Progenitor cell of endocrine pancreas (in vitro differentiated cells): ENCODE results near the gene EFEMP2. TPM values are rescaled to one million over a fixed set of nuclear protein-coding genes. Genes with fewer than 3 reads are reported as not detected.
"Not testable (repeated sequence)": the region's sequence is repeated elsewhere in the genome, so short reads cannot be mapped to it uniquely, and the experiment has no call there.

ENCODE experiments used
- DNase-seq: peaks from one replicate; pipeline ENCODE4 v3.0.0; 2021; ENCODE audit warnings: low spot score; ENCODE audit not compliant: unreplicated experiment
- H3K27ac Mint-ChIP-seq: 2 replicates; pipeline ENCODE4 v1.8.0; 2021; ENCODE audit warnings: mild to moderate bottlenecking, moderate library complexity, mixed read lengths
- H3K27me3 Mint-ChIP-seq: 2 replicates; pipeline ENCODE4 v1.8.0; 2021; ENCODE audit warnings: mixed read lengths
- H3K36me3 Mint-ChIP-seq: 2 replicates; pipeline ENCODE4 v1.8.0; 2022; ENCODE audit warnings: mixed read lengths; ENCODE audit not compliant: insufficient read depth
- H3K4me1 Mint-ChIP-seq: 2 replicates; pipeline ENCODE4 v1.8.0; 2021; ENCODE audit warnings: low read depth, mixed read lengths
- H3K4me3 Mint-ChIP-seq: 2 replicates; pipeline ENCODE4 v1.8.0; 2021; ENCODE audit warnings: low read depth, mild to moderate bottlenecking, moderate library complexity, mixed read lengths
- H3K9me3 Mint-ChIP-seq: 2 replicates; pipeline ENCODE4 v1.8.0; 2021; ENCODE audit warnings: low read depth, mixed read lengths
- total RNA-seq: library from RNA; stranded (reverse); gene quantifications from 2 replicates; pipeline ENCODE4 v1.2.1, GENCODE V29; 2021
- TF ChIP-seq, protein P1 (sequence below): fragments of 200-600 bp; sonication (generic); IDR thresholded peaks from one replicate; pipeline ENCODE4 v1.5.0; 2021; ENCODE audit warnings: antibody characterized with exemption, mild to moderate bottlenecking; ENCODE audit not compliant: unreplicated experiment

Gene EFEMP2
- total RNA-seq, 1 donor from 2014 or later: 90.5 TPM

DNA sequence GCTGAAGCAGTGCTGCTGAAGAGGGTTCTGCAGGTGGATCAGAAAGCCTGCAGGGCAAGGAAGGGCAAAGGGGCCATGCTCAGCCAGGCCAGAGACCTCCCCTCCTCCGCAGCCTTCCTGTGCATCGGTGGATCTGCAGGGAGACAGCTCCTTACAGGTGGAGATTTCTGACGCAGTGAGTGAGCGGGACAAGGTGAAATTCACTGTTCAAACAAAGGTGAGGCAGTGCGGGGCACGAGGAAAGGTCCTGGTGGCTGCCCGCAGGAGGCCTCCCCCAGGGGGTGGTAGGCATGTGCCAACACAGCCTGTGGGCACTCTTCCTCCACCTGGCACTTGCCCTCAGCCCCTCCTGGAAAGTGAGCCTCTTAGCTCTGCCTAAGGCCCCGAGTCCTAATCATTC is 23.2 kb downstream of the EFEMP2 start:
- Mint-ChIP-seq H3K27me3 (no peaks in the 10 kb centered on the region), H3K4me1 (peaks cover 4% of the 10 kb centered on the region), H3K9me3 (no peaks in the 10 kb centered on the region), H3K27ac (no peak overlapping the region), H3K4me3 (no peak overlapping the region), H3K36me3 (peaks cover 16% of the 10 kb centered on the region)
- TF ChIP-seq, protein P1, sequence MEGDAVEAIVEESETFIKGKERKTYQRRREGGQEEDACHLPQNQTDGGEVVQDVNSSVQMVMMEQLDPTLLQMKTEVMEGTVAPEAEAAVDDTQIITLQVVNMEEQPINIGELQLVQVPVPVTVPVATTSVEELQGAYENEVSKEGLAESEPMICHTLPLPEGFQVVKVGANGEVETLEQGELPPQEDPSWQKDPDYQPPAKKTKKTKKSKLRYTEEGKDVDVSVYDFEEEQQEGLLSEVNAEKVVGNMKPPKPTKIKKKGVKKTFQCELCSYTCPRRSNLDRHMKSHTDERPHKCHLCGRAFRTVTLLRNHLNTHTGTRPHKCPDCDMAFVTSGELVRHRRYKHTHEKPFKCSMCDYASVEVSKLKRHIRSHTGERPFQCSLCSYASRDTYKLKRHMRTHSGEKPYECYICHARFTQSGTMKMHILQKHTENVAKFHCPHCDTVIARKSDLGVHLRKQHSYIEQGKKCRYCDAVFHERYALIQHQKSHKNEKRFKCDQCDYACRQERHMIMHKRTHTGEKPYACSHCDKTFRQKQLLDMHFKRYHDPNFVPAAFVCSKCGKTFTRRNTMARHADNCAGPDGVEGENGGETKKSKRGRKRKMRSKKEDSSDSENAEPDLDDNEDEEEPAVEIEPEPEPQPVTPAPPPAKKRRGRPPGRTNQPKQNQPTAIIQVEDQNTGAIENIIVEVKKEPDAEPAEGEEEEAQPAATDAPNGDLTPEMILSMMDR: no peak
- DNase-seq: no peak

DNA sequence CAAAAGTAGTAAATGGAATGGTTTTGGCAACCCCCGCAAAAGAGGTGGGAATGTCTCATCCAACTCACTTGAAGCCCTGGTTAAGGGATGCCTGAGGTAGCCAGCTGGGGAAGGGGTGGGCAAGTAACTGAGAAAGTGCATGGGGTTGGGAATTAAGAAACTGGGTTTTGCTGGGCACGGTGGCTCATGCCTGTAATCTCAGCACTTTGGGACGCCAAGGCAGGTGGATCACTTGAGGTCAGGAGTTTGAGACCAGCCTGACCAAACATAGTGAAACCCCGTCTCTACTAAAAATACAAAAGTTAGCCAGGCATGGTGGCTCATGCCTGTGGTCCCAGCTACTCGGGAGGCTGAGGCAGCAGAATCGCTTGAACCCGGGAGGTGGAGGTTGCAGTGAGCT is 23.9 kb downstream of the EFEMP2 start:
- not testable (repeated sequence) for H3K27ac Mint-ChIP-seq, H3K4me1 Mint-ChIP-seq, H3K27me3 Mint-ChIP-seq, H3K4me3 Mint-ChIP-seq, H3K9me3 Mint-ChIP-seq, DNase-seq
- peaks cover 13% of the 10 kb centered on the region for H3K36me3 Mint-ChIP-seq

DNA sequence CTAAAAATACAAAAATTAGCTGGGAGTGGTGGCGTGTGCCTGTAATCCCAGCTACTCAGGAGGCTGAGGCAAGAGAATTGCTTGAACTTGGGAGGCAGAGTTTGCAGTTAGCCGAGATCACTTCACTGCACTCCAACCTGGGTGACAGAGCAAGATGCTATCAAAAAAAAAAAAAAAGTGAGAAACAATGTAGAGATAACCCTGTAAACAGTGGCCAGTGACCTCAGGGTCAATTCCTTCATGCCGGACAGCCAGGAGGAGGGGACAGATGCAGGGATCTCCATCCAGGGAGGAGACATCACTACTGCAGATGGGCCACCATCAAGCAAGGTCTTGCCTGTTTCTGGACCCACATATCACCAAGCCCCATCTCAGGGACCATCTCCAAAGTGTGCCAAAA is 24.9 kb downstream of the EFEMP2 start:
- peaks cover 4% of the 10 kb centered on the region for H3K4me1 Mint-ChIP-seq
- TF ChIP-seq, protein P1: no peak
- no peak overlapping the region for H3K27ac Mint-ChIP-seq
- H3K27me3 Mint-ChIP-seq: no peaks in the 10 kb centered on the region
- H3K36me3 Mint-ChIP-seq: peaks cover 7% of the 10 kb centered on the region
- H3K9me3 Mint-ChIP-seq: no peaks in the 10 kb centered on the region
- no peak overlapping the region for H3K4me3 Mint-ChIP-seq
- DNase-seq: no peak

DNA sequence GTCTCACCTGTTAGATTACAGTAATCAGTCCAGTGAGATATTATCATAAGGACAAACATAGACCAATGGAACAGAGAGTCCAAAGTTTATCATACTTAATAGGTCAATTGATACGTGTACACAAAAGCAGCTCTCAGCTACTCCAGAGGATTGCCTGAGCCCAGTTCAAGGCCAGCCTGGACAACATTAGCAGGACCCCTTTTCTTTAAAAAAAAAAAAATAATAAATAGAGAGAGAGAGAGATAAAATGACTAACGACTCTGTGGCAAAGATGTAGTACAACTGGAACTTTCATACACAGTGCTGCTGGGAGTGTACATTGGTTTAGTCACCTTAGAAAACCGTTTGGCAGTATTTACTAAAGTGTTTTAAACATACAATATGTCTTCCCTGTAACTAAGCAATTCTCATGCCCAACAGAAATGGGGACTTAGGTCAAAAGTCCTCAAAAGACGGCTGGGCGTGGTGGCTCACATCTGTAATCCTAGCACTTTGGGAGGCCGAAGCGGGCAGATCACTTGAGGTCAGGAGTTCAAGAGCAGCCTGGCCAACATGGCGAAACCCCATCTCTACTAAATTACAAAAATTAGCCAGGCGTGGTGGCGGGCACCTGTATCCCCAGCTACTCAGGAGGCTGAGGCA is 28.2 kb downstream of the EFEMP2 start:
- TF ChIP-seq, protein P1: no peak
- peaks cover 4% of the 10 kb centered on the region for H3K4me1 Mint-ChIP-seq

DNA sequence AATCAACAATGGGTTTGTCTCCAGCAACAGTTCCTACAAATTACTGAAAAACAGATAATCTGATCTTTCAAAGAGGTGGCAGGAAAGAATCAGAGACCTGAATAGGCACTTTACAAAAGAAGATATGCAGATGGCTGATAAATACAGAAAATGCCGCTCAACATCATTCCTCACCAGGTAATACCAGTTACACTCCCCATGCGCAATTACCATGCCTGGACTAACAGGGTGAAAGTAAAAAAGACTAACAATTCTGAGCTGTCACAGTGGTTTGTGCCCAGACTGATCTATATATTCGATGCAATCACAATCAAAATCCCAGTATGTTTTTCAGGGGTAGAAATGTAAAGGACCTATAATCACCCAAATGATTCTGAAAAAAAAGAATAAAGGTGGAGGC is 28.8 kb downstream of the EFEMP2 start:
- Mint-ChIP-seq H3K36me3 (no peaks in the 10 kb centered on the region), H3K4me1 (peaks cover 3% of the 10 kb centered on the region), H3K27me3 (no peaks in the 10 kb centered on the region), H3K9me3 (no peaks in the 10 kb centered on the region), H3K4me3 (no peak overlapping the region), H3K27ac (peak overlapping the region; percentile 17)
- DNase-seq: no peak
- TF ChIP-seq, protein P1: no peak

More for the DNA sequence above, 28.2 kb downstream of the EFEMP2 start:
- DNase-seq: no peak
- Mint-ChIP-seq H3K27ac (peak overlapping the region; percentile 17), H3K4me3 (no peak overlapping the region), H3K27me3 (no peaks in the 10 kb centered on the region), H3K36me3 (no peaks in the 10 kb centered on the region), H3K9me3 (no peaks in the 10 kb centered on the region)

DNA sequence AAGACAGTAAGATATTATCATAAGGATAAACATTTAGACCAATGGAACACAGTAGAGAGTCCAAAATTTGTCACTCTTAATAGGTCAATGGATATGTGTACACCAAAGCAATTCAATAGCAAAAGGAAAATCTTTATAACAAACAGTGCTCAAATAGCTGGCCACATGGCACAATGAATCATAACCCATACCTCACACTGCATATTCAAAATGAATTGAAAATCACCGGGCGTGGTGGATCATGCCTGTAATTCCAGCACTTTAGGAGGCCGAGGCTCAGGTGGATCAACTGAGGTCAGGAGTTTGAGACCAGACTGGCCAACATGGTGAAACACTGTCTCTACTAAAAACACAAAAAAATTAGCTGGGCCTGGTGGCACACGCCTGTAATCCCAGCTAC is 30.5 kb downstream of the EFEMP2 start:
- Mint-ChIP-seq H3K27ac (no peak overlapping the region), H3K27me3 (no peaks in the 10 kb centered on the region), H3K36me3 (no peaks in the 10 kb centered on the region), H3K4me3 (no peak overlapping the region), H3K4me1 (peaks cover 3% of the 10 kb centered on the region), H3K9me3 (no peaks in the 10 kb centered on the region)
- DNase-seq: no peak
- TF ChIP-seq, protein P1: no peak
